Ureter (tissue), 1 donor: ENCODE results near the gene KIF17. TPM values are rescaled to one million over a fixed set of nuclear protein-coding genes. Genes with fewer than 3 reads are reported as not detected.
"Not testable (repeated sequence)": the region's sequence is repeated elsewhere in the genome, so short reads cannot be mapped to it uniquely, and the experiment has no call there.

Experiments used
- DNase-seq: peaks from one replicate; pipeline ENCODE4 v3.0.0-alpha.2; 2020; ENCODE audit warnings: low spot score
- total RNA-seq: library from RNA; stranded (reverse); gene quantifications from one replicate; pipeline ENCODE4 v1.2.4, GENCODE V29; 2023
- donor health status: DM: yes; HTN: yes; CAD: no.

KIF17 gene
- total RNA-seq, 1 donor from 2014 or later, result 2.2 TPM

DNA sequence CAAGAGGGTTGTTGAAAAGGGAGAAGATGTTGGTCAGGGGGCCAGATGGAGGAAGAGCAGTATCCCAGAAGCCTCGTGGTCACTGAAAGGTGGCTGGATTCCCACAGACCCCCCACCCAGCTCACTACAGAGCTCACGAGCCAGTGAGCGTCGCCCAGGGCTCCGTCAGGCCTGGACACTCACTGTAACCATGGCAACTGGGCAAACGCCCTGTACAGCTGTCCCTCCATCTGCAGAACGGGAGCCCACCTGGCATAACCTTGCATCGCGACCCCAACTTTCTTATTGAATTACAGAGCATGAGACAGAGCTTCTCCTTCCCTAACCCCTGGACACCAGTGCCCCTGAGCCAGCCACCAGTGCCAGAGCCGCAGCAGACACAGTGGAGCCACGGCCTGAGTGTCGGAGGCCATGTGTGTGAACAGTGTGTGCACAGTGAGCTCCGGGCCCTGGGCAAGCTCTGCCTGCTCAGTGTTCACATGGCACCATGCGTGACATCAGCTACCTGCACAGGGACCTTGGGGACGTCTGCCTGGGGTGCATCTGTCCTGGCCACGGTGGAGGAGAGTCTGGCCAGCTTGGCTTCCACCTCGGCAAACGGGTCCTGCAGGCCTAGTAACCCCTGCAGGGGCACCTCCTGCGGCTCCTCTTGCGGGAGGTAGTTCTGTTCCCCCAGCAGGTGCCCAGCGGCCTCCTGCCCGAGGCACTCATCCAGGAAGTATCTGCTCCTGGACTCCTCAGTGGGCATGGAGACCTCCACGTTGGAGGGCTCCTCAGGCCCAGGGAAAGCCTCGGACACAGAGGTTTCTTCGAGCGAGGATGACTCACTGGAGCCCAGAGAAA is 30.7 kb downstream of the KIF17 start:
- DNase-seq, result no peak

DNA sequence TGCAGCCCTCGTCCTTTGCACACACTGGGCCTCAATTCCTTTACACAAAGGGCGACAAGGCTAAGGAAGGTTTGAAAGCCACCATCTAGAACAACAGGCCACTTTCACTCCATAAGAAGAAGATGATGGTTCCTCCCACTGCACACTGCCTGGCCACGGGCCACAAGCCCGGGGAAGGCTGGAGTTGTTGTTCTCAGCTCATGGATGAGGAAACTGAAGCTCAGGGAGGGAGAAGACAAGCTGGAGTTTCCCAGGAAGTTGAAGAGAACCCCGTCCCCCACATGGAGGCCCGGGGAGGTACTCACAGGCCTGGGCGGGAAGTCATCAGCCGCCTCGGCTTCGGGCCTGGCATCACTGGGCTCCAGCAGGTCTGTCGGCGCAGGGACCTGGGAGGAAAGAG is 32.1 kb downstream of the KIF17 start:
- DNase-seq, result no peak

DNA sequence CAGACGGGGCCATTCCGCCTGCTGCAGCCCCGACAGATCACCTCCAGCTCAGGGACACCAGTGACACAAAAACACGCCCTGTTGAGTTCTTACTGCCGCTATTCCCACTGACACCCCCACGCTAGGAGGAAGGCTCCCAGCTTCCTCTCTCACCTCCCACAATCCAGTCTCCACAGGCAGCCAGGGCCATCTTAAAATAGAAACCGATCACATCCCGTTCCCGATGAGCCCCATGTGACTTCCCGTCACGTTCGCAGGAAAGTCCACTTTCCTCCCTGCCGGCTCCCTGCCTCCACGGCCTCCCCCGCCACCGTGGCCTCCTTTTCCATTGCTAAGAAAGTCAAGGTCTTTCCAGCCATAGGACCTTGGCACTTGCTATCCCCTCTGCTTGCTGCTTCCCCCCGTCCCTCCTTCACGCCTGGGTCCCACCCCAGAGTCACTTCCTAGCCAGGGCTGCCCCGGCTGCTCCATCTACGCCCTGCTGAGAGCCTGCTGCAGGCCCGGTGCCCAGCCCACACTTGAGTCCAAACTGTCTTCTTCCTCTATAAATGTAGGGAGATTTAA is 32.6 kb downstream of the KIF17 start:
- DNase-seq, result no peak

DNA sequence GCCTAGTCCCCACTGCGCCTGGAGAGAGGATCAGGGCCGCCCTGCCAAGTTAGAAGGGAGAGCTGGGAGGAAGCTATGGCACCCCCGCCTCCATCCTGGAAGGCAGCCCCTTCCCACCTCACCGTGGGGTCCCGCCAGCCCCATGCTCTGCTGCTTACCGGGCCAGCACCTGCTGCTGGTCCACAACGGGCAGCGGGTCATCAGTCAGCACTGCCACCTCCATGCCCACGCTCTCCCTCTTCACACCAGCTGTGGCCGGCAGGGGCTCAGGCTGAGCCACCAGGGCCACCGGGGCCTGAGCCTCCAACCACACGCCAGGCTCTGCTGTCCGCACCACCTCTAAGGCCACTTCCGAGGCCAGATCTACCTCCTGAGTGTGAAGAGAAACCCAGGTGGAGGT is 33.2 kb downstream of the KIF17 start:
- DNase-seq, result no peak

DNA sequence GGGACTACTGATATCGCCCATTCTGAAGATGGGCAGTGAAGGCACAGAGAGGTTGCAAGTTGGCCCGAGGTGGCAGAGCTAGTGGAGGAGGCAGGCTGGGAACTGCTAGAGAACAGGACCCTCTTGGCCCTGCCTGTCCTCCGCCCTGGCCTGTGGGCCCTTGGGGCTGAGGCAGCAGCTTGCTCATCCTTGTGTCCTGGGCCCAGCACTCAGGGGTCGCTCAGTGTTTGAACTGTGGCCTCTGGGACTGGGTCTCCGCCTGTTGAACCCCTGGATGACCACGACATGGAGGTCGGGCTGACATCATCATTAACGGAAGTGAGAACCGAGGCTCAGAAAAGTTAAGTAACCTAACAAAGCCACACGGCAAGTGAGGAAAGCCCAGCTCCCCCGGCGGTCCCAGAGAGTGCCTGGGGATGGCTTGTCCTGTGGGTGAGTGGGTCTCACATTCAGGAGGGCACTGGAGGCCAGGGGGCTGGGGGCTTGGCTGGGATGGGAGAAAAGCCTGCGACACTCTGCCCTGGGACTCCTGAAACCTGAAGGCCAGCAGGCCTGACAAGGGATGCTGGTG is 33.7 kb downstream of the KIF17 start:
- no peak for DNase-seq

DNA sequence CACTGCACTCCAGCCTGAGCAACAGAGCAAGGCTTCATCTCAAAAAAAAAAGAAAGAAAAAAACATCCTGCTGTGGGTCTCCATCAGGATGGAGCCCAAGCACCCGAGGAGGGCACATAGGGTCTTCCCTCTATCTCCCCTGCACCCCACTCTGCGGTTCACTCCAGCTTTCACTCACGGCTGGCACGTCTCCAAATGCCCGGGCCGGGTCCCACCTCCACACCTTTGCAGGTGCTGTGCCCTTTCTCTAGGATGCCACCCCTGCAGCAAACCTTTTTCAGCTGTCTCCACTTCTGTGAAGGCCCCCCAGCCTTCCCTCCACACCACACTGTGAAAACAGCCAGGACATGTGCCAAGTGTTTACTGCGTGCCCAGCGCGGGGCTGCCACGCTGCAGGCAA is 34.2 kb downstream of the KIF17 start:
- no peak for DNase-seq

DNA sequence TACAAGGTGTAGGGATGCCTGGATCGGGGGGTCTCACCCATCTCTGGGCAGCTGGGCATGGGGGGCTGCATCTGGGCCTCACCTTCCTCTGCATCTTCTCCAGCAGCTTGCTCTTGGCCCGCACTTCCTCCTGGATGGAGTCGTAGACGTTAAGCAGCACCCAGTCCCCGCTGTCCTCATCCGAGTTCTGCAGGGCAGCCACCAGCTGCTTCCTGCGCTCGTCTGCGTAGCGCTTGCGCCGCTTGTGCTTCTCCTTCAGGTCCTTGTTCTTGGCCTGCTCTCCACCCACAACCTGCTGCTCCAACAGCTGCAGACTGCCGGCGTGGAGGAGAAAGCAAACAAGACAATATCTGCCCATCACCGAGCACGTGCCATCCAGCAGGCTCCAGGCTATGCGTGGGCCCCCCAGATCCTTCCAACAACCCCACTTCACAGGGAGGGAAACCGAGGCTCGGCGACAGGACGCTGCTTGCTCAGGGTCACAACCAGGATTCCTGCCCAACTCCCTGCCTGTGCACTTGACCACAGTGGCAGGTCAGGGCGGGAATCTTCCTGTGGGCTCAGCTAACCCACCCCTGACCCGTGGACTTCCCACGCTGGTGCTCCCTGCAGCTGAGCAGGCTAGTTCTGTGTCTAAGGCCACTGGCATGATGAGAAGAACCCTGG is 35.1 kb downstream of the KIF17 start:
- DNase-seq, result no peak

DNA sequence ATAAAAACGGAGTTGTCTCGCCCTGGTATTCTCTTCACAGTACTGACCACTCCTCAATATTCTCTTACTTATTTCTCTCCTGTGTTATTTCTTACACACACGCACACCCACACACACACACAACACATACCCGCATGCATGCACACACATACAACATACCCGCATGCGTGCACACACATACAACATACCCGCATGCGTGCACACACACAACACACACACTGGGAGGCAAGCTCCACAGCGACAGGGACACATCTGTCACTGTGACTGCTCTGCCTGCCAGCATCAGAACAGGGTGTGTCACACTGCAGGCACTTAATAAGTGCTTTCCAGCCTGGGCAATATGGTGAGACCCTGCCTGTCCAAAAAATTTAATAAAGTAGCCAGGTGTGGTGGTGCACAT is 35.8 kb downstream of the KIF17 start:
- no peak for DNase-seq

DNA sequence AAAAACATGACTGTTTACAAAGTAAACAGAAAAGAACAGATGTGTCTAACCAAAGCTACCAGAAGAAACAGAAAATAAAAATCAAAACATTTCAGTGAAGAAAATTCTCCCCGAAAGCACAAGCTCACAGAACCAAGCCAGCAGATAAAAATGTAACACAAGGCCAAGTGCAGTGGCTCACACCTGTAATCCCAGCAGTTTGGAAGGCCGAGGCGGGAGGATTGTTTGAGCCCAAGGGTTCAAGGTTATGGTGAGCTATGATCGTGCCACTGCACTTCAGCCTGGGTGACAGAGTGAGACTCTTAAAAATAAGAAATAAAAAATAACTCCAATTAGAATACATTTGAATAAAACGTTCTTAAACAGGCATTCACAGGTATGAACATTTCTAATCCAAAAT is 37.5 kb downstream of the KIF17 start:
- DNase-seq, result no peak

DNA sequence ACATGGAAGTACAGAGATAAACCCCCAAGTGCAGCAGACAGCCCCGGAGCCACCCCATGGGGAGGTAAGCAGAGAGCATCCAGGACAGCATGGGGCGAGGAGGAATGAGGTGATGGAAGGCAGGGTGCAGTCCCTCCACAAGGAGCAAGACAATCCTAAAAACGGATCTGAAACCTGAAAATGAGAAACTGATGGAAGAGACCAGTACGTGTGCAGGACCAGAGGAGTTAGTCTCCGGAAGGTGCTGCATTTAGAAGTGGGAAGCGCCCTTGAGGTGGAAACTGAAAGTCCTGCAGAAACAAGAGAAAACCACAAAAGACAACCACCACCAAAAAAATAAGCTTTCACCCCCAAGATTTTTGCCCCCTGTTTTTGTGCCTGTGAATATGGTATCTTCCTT is 39.2 kb downstream of the KIF17 start:
- no peak for DNase-seq

DNA sequence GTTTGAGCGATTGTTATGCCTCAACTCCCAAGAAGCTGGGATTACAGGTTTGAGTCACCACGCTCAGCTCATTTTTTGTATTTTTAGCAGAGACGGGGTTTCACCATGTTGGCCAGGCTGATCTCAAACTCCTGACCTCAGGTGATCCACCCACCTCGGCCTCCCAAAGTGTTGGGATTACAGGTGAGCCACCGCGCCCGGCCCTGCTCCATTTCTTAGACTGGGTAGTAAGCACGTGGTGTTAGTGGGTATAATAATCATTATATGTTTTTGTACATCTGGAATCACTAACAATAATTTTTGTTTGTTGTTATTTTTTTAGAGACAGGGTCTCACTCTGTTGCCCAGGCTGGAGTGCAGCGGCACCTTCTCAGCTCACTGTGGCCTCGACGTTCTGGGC is 44.2 kb downstream of the KIF17 start:
- DNase-seq, result not testable (repeated sequence)

DNA sequence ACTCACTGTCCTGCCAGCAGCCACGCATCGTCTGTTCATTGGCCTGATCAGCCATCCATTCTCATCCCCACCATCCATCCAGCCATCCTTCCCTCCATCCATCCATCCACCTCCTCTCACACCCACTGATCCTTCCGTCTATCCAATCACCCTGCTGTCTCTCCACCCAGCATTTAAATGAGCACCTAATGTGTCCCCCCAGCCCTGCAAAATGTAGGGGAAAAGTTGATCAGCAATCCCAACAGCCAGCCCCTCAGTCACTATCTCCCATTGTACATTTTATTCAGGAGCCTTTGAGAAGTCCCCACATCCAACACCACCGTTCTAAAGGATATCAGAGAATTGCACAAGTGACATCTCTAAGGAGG is 45.6 kb downstream of the KIF17 start:
- DNase-seq, result no peak

DNA sequence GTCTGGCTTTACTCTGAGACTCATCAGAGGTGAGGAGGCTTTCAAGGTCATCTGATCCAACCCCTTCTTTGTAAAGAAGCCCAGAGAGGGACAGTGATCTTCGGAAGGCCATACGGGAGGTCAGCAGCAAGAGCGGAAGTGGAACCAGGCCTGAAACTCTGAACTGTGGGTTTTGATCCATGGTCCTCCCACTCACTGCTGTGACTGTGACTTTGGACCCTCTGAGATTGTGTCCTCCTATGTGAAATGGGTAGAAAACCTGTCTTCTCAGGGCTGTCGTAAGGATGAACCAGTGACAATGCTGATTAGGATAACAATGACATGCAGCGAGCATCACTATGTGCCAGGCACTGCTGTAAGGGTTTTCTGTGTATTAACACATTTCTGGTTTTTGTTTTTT is 46.9 kb downstream of the KIF17 start:
- DNase-seq, result no peak

DNA sequence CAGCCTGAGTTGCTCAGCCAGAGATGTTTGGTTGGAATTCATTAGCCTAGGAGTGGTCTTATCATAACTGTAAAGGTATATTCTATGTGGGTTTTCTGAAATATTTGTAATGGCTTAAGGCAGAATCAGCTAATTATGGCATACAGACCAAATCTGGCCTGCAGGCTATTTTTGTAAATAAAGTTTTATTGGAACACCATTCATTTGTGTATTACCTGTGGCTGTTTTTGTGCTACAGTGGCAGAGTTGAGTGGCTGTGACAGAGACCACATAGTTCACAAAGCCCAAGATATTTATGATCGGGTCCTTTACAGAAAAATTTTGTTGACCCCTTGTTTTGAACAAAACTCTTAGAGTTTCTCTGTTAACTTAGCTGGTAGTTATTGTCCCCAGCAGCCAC is 49.2 kb downstream of the KIF17 start:
- DNase-seq, result no peak

DNA sequence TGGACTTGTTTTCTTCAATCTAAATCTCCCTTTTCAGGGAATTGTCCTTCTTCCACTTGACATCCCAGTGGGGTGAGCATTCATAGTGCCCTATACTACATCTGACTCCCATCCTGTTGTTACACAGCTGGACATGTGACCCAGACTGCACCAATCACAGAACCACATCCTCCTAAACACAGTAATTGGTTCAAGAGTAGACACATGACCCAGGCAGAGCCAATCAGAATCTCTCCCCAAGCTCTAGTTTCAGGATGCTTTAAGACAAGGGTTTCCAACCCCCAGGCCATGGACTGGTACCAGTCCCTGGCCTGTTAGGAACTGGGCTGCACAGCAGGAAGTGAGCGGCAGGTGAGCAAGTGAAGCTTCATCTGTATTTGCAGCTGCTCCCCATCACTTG is 51.0 kb downstream of the KIF17 start:
- DNase-seq, result no peak

DNA sequence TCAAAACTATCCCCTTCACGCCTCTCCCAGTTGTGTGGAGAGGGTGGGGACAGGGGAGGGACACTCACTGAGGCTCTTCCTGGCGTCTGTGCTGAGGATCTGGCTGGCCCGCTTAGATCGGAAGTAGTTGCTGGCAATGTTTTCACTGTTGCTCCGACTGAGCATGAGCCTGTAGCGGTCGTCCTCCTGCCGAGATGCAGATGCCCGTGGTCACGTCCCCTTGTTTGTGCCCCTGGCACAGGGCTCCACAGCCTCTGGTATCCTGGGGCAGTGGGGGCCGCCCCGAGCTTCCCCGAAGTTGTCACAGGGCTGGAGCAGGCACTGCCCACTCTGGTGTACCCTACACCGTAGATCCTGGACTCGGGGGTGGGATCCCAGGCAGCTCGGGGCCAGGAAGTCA is 51.7 kb downstream of the KIF17 start:
- no peak for DNase-seq

DNA sequence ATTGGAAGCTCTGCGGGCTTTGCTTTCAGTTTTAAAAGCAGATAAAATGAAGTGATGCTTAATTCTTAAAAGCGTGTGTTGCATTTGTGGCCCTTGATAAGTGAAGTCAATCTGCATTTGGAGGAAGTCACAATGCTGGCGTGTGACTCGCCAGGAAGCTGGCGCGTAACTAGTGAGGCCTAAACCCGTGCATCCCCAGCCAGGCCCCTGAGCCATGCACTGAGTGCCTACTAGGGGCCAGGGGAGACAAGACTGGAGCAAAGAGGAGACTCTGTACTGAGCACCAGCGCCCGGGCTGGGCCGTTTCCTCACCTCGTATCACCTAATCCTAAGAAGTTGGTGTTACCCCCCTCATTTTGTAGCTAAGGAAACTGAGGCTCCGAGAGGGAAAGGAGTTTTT is 52.1 kb downstream of the KIF17 start:
- DNase-seq, result no peak

DNA sequence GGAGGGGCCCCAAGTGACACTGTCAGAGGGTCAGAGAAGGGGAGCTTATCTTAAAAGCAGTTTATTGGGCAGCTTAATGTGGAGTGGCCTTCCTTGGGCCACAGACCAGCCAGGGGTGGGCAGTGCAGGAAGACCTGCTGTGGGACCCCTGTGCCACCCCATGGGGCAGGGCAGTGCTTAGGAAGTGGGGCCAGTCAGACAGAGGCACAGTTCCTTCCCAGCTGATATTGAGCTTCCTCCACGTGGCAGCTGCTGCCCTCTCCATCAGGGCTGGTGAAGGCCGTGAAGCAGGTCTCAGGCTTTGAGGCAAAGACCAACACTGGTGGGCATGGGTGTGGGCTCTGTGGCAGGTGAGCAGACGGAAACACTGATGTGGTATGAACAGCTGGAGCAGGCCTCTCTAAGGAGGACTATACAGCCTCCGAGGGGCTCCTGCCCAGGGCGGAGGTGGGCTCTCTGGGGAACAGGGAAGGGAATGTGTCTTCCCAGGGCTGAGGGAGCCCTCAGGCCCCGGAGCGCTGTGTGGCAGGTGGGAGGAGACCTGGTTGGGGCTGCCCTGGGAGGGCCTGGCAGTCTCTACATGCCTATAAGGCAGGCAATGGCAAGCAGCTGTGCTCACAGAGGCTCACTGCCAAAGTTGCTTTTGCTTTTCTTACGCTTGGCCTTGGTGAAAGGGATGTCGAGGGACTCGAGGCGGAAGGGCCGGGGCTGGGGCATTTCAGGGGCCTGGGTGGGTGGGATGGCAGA is 53.7 kb downstream of the KIF17 start:
- no peak for DNase-seq

DNA sequence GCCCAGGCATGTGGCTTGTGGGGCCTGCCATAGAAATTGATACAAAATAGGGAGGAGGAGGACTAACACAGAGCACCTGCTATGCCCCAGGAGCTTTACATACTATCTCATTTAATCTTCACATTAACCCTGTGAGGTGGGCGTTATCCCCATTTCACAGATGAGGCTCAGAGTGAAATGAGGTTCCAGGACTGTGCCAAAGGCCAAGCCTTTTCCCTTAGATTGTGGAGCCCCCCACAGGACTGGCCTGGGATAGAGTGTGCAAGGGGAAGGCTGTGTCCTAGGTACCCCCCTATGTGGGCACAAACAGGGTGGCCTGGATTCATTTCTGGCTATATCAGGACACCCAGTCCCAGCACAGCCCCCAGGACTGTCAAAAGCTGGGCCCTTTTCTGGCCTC is 54.4 kb downstream of the KIF17 start:
- no peak for DNase-seq

DNA sequence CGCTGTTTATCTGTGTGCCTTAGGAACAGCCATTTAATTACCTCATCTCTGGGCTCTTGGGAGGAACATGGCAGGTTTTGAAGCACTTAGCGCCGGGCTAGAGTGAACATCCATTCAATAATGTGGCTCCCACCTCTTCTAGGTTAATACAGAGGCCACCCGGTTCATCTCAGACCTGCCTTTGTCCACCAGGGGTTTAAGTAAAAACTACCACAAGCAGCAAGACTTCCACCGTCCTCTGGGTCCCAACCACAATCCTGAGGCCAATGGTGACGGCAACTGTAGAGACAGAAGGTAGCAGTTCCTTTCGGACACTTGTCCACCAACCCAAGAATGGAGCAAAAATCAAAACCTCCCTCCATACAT is 55.7 kb downstream of the KIF17 start:
- no peak for DNase-seq

DNA sequence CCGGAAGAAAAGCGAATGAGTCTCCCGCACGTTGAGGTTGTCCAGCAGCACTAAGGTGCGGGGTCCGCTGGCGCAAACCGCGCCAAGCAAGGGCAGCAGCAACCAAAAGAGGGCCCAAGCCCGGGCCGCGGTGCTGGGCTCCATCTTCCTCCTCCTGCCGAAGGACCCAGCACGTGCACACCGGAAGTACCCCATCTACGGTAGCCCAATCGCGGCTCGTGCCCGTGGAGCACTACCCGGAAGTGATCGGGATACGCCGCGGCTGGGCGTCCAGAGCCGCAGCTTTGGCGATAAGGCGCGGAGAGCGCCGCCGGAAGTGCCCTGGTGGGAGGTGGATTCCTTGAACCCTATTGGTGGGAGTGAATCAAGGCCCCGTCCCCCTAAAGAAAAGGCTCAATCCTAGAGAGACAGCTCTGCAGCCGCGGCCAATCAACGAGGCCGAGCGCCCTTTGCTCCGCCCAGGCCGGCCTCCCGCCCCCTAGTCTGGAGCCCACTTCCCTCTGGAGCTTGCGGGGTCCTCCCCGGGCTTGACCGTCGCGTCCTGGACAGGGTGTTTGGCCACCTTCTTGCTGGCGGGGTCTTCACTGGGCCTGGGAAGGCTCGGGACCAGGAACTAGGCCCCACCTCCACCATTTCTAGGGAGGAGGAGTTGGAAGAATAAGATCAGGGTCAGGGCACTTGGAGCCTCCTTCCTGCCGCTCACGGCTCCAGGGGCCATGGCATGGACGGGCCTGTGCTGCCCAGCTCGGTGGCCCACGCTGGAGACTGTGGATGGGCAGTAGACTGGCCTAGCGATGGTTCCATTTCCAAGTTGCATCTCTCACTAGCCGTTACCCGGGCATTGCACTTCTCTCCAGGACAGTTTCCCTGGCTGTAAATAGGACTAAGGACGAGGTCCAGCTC is 56.3 kb downstream of the KIF17 start, which contains the start of gene DDOST:
DDOST (minus strand) TSS at position 163 of the 903 bp plus-strand sequence; CDS start at position 144, 19 bp downstream.
- DNase-seq, result peak; percentile 98
